CD4-positive, alpha-beta T cell treated with Interleukin-2 at 100 ng/mL for 4 hours (primary cell): ENCODE results near the gene ACTR10.
A peak's percentile ranks its signal among the peaks of the same experiment; 100 is the strongest.
"Not testable (repeated sequence)": the region's sequence is repeated elsewhere in the genome, so short reads cannot be mapped to it uniquely, and the experiment has no call there.

Experiments used
- DNase-seq: peaks from one replicate; pipeline ENCODE4 v3.0.0-alpha.2; 2020; ENCODE audit warnings: low spot score

Gene ACTR10

GRCh38 chr14:58216544-58216943, 16.6 kb downstream of the ACTR10 start:
- DNase-seq, result no peak

GRCh38 chr14:58227096-58227819, 27.3 kb downstream of the ACTR10 start:
- no peak for DNase-seq

GRCh38 chr14:58238252-58239243, 38.6 kb downstream of the ACTR10 start:
- peak; percentile 54 for DNase-seq

- peak; percentile 90 for DNase-seq
Observed at GRCh38 chr14:58239244-58240195, 39.6 kb downstream of the ACTR10 start.

GRCh38 chr14:58243790-58244555, 44.0 kb downstream of the ACTR10 start:
- no peak for DNase-seq

- peak; percentile 98 for DNase-seq
Observed at GRCh38 chr14:58244556-58245387, 44.8 kb downstream of the ACTR10 start, which contains the start of gene PSMA3. TSS of gene PSMA3 (plus strand) at chr14:58244843. CDS start at chr14:58244921, 78 bp downstream.

- no peak for DNase-seq
Observed at GRCh38 chr14:58245562-58245961, 45.6 kb downstream of the ACTR10 start.

- DNase-seq, result no peak
Observed at GRCh38 chr14:58249611-58250010, 49.7 kb downstream of the ACTR10 start.

- DNase-seq, result no peak
Observed at GRCh38 chr14:58258156-58258555, 58.2 kb downstream of the ACTR10 start.

- DNase-seq, result not testable (repeated sequence)
Observed at GRCh38 chr14:58262005-58262404, 62.1 kb downstream of the ACTR10 start.

- no peak for DNase-seq
Observed at GRCh38 chr14:58265401-58265800, 65.5 kb downstream of the ACTR10 start.

- DNase-seq, result no peak
Observed at GRCh38 chr14:58270628-58271027, 70.7 kb downstream of the ACTR10 start.

GRCh38 chr14:58272588-58273372, 72.8 kb downstream of the ACTR10 start:
- DNase-seq, result no peak

GRCh38 chr14:58274881-58275280, 74.9 kb downstream of the ACTR10 start:
- no peak for DNase-seq

- peak; percentile 10 for DNase-seq
Observed at GRCh38 chr14:58275527-58276190, 75.7 kb downstream of the ACTR10 start.

- no peak for DNase-seq
Observed at GRCh38 chr14:58276208-58276607, 76.3 kb downstream of the ACTR10 start.

GRCh38 chr14:58278177-58278576, 78.2 kb downstream of the ACTR10 start:
- DNase-seq, result no peak

- peak; percentile 57 for DNase-seq
Observed at GRCh38 chr14:58280954-58281787, 81.2 kb downstream of the ACTR10 start.
